Measurements from ENCODE around the gene PNLIP.

The PNLIP gene

DNA sequence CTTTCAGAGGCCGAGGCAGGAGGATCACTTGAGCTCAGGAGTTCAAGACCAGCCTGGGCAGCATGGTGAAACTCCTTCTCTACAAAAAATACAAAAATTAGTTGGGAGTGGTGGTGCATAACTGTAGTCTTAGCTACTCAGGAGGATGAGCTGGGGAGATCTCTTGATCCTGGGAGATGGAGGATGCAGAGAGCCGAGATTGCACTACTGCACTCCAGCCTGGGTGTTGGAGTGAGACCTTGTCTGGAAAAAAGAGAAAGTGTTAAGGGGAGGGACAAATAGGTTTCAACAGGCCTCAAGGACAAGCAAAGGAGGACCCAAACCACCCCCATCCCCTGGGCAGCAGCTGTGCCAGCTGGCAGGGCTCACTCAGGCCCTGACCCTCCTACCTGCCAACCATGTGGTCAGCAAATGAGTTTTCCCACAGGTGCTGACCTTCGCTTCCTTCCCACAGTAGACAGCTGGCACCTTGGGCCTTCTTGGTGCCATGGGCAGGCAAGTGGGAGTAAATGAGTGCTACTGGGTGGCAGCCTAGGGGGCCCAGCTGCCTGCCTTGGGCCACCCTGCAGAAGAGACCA is 69.6 kb downstream of the PNLIP start:
- no peak for DNase-seq (ENCODE audit: low spot score)
